HCT116 (cell line): ENCODE measurements around the gene ADNP2. TPM values are rescaled to one million over a fixed set of nuclear protein-coding genes. Genes with fewer than 3 reads are reported as not detected.

Source experiments
- ATAC-seq: fragments of 200-7000 bp; cut with Tn5 transposase; 2 replicates; pipeline ENCODE4 v1.9.1; 2020; ENCODE audit warnings: mild to moderate bottlenecking, moderate library complexity
- BruUV-seq: library from RNA; stranded (reverse); fragments of 400-500 nt; replicated peaks from 2 replicates; lab custom pipeline; 2021; lab: Mats Ljungman, UMichigan
- CTCF ChIA-PET: fragments of 300-600 bp; sonication (Branson Sonifier 250); formaldehyde crosslinking; loops from one replicate; lab custom pipeline; 2021; ENCODE audit warnings: antibody characterized with exemption; lab: Charles Lee
- POLR2A ChIA-PET: fragments of 300-600, 350-600 bp; sonication (Branson Sonifier 250); formaldehyde crosslinking; loops from one replicate; lab custom pipeline; 2021; ENCODE audit warnings: antibody characterized with exemption; lab: Charles Lee
- RAD21 ChIA-PET, 2 experiments: fragments of 300-600 bp; sonication (Branson Sonifier 250); formaldehyde crosslinking; loops; one replicate each; lab custom pipeline; 2023; ENCODE audit warnings: low total read pairs in 2 of 2; ENCODE audit not compliant: uncharacterized antibody in 2 of 2, unreplicated experiment in 2 of 2, low non-redundant PET in 1 of 2; lab: Charles Lee
- DNase-seq: peaks from one replicate; pipeline ENCODE4 v3.0.0-alpha.2; 2010; ENCODE audit warnings: low read depth, low spot score
- H2AFZ ChIP-seq: fragments of 200-600 bp; shearing (Covaris generic), sonication (generic); 2 replicates; pipeline ENCODE4 v1.6.1; 2017; ENCODE audit warnings: low read depth, mixed run types, mixed read lengths, antibody characterized with exemption, low read length; ENCODE audit not compliant: poor library complexity, severe bottlenecking
- H3K27ac ChIP-seq: 2 replicates; pipeline ENCODE4 v1.5.1; 2012; ENCODE audit warnings: low read depth, low read length
- H3K27me3 ChIP-seq: fragments of 200-600 bp; sonication (generic); 2 replicates; pipeline ENCODE4 v1.6.1; 2016; ENCODE audit warnings: mixed run types, low read length, mixed read lengths; ENCODE audit not compliant: insufficient read depth
- H3K36me3 ChIP-seq, 2 experiments: fragments of 200-500 bp in 1 of 2; fragments of 200-600 bp in 1 of 2; sonication (Bioruptor generic) in 1 of 2; sonication (generic) in 1 of 2; 2 replicates each; pipeline versions ENCODE4 v1.5.1 to v1.6.1; 2014 to 2016; ENCODE audit warnings: low read length in 2 of 2, inconsistent platforms in 1 of 2, mixed read lengths in 1 of 2, mixed run types in 1 of 2; ENCODE audit not compliant: insufficient read depth in 2 of 2, control insufficient read depth in 1 of 2
- H3K4me1 ChIP-seq, 2 experiments: fragments of 200-600 bp in 1 of 2; sonication (generic) in 1 of 2; 2 replicates each; pipeline versions ENCODE4 v1.5.1 to v1.6.1; 2012 to 2017; ENCODE audit warnings: low read length in 2 of 2, inconsistent platforms in 1 of 2, mild to moderate bottlenecking in 1 of 2, mixed read lengths in 1 of 2, mixed run types in 1 of 2, moderate library complexity in 1 of 2; ENCODE audit not compliant: insufficient read depth in 2 of 2, control insufficient read depth in 1 of 2
- H3K4me2 ChIP-seq: fragments of 200-600 bp; sonication (generic); 2 replicates; pipeline ENCODE4 v1.6.1; 2017; ENCODE audit warnings: mixed run types, low read length, mixed read lengths
- H3K4me3 ChIP-seq, 2 experiments: fragments of 200-600 bp in 1 of 2; sonication (generic) in 1 of 2; replicated peaks in 1 of 2; 2 replicates each; pipeline ENCODE4 v1.5.1; 2011 to 2016; ENCODE audit warnings: low read length in 2 of 2, control low read depth in 1 of 2, low read depth in 1 of 2, mild to moderate bottlenecking in 1 of 2, mixed read lengths in 1 of 2, mixed run types in 1 of 2
- H3K79me2 ChIP-seq: fragments of 200-600 bp; sonication (generic); 2 replicates; pipeline ENCODE4 v1.6.1; 2017; ENCODE audit warnings: mild to moderate bottlenecking, mixed run types, low read length, moderate library complexity, mixed read lengths; ENCODE audit not compliant: insufficient read depth
- H3K9ac ChIP-seq: fragments of 200-600 bp; sonication (generic); 2 replicates; pipeline ENCODE4 v1.6.1; 2016; ENCODE audit warnings: low read length, mixed read lengths
- H3K9me2 ChIP-seq: fragments of 200-600 bp; sonication (generic), shearing (Covaris generic); 2 replicates; pipeline ENCODE4 v1.6.1; 2017; ENCODE audit warnings: mixed run types, mild to moderate bottlenecking, moderate library complexity; ENCODE audit not compliant: insufficient read depth
- H3K9me3 ChIP-seq, 2 experiments: fragments of 200-500 bp in 1 of 2; fragments of 200-600 bp in 1 of 2; sonication (Bioruptor generic) in 1 of 2; sonication (generic) in 1 of 2; 2 replicates each; pipeline ENCODE4 v1.6.1; 2014 to 2017; ENCODE audit warnings: low read length in 2 of 2, mixed read lengths in 2 of 2, inconsistent platforms in 1 of 2, low read depth in 1 of 2, mild to moderate bottlenecking in 1 of 2, mixed run types in 1 of 2, moderate library complexity in 1 of 2; ENCODE audit not compliant: control insufficient read depth in 1 of 2, insufficient read depth in 1 of 2
- H4K20me1 ChIP-seq: fragments of 200-600 bp; sonication (generic), shearing (Covaris generic); 2 replicates; pipeline ENCODE4 v1.6.1; 2017; ENCODE audit warnings: mixed run types, mild to moderate bottlenecking, moderate library complexity; ENCODE audit not compliant: insufficient read depth
- EZH2phosphoT487 ChIP-seq: fragments of 200-600 bp; IDR thresholded peaks from 2 replicates; pipeline ENCODE4 v1.6.1; 2018; ENCODE audit warnings: antibody characterized with exemption, borderline replicate concordance
- YY1 ChIP-seq: IDR thresholded peaks from 2 replicates; pipeline ENCODE4 v1.6.1; 2011; ENCODE audit warnings: low read length, low read depth, moderate library complexity, mild to moderate bottlenecking; ENCODE audit not compliant: insufficient replicate concordance; ENCODE audit errors: extremely low read depth
- intact Hi-C: fragments of 100-400 bp; cut with micrococcal nuclease; formaldehyde crosslinking; loops from 2 replicates; pipeline ENCODE4 v1.10.0; 2022
- total RNA-seq: library from RNA; stranded (reverse); gene quantifications from one replicate; pipeline ENCODE4 v1.2.1, GENCODE V29; 2021; ENCODE audit not compliant: unreplicated experiment
- TF ChIP-seq, protein P1 (sequence below), 3 experiments: fragments of 200-600 bp in 1 of 3; sonication (generic) in 1 of 3; IDR thresholded peaks in 2 of 3; conservative IDR thresholded peaks in 1 of 3; 2 replicates each; pipeline ENCODE4 v1.5.1; 2012 to 2017; ENCODE audit warnings: low read depth in 2 of 3, low read length in 2 of 3, antibody characterized with exemption in 1 of 3, borderline replicate concordance in 1 of 3, control low read depth in 1 of 3, mild to moderate bottlenecking in 1 of 3, mixed read lengths in 1 of 3, mixed run types in 1 of 3, moderate library complexity in 1 of 3; ENCODE audit not compliant: insufficient read depth in 1 of 3

The ADNP2 gene
- total RNA-seq, 1 experiment from 2014 or later: 45.4 TPM

DNA sequence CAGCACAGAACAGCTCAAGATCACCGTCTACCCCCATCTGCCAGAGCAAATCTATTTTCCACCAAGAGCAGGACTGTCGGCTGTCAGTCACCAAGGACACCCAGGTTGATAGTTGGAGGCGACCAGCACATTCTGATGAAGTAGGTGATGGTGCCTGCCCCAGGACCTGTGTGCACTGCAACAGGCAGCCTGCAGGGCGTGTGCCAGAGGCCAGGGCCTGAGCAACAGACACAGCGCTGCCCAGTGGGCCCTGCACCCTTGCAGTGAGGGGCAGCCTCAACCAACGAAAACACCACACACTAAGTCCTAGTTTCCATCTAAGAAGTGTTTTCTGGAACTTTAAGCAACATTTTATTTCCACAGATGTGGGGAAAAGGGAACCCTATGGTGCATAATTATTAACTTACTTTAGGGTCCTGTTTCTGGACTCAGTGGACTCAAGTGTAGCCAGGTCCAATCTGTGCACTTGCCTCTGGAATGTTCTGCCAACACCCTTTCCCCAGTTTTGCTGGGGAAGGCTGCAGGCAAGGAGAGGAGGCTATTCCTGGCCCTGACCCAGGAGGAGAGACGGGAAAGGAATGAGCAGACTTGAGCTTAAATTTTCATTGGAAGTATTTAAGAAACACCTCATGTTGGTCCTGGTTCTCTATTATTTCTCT lies 61.5 kb downstream of the ADNP2 start:
- no peak overlapping the region for H3K4me3 ChIP-seq
- no TSS peak for BruUV-seq
- no peak overlapping the region for H3K27ac ChIP-seq
- H3K4me1 ChIP-seq: no peaks in the 10 kb centered on the region
- no peak for DNase-seq
- intact Hi-C loops: no loop called here
- CTCF ChIA-PET: interaction anchor here (1.0 kb wide), 1 partner anchor 89 kb away, joined by 3 read pairs; no protein-coding TSS in a partner anchor
- ATAC-seq: no peak; the same call in 1 of the 2 replicates
- H3K36me3 ChIP-seq: no peaks in the 10 kb centered on the region
- no peaks in the 10 kb centered on the region for H3K9me2 ChIP-seq
- H3K9ac ChIP-seq: no peak overlapping the region
- no peaks in the 10 kb centered on the region for H3K79me2 ChIP-seq
- no peaks in the 10 kb centered on the region for H4K20me1 ChIP-seq
- no peak overlapping the region for H3K4me2 ChIP-seq
- no peaks in the 10 kb centered on the region for H3K9me3 ChIP-seq
- no peak overlapping the region for H2AFZ ChIP-seq
- no peaks in the 10 kb centered on the region for H3K27me3 ChIP-seq
- RAD21 ChIA-PET: no interaction called here
- POLR2A ChIA-PET: no interaction called here
- TF ChIP-seq EZH2phosphoT487: no peak
- no peak for TF ChIP-seq YY1
- TF ChIP-seq, protein P1, sequence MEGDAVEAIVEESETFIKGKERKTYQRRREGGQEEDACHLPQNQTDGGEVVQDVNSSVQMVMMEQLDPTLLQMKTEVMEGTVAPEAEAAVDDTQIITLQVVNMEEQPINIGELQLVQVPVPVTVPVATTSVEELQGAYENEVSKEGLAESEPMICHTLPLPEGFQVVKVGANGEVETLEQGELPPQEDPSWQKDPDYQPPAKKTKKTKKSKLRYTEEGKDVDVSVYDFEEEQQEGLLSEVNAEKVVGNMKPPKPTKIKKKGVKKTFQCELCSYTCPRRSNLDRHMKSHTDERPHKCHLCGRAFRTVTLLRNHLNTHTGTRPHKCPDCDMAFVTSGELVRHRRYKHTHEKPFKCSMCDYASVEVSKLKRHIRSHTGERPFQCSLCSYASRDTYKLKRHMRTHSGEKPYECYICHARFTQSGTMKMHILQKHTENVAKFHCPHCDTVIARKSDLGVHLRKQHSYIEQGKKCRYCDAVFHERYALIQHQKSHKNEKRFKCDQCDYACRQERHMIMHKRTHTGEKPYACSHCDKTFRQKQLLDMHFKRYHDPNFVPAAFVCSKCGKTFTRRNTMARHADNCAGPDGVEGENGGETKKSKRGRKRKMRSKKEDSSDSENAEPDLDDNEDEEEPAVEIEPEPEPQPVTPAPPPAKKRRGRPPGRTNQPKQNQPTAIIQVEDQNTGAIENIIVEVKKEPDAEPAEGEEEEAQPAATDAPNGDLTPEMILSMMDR (IDR thresholded peaks at IDR 0.05 in 2 of 3, conservative IDR thresholded peaks at IDR 0.05 in 1 of 3; ENCODE audit: borderline replicate concordance in 1 of 3, insufficient read depth in 1 of 3, low read depth in 2 of 3, low read length in 2 of 3): 0 out of 6 replicates have a peak, but pooled peaks of 1 of the 3 experiments have one; percentile 8
- TF ChIP-seq, all 23 proteins: peak for 1
